H1 (cell line): ENCODE results near the gene ATP2A3. TPM values are rescaled to one million over a fixed set of nuclear protein-coding genes. Genes with fewer than 3 reads are reported as not detected.

Experiments
- SP1 ChIP-seq: IDR thresholded peaks from 2 replicates; pipeline ENCODE4 v1.6.1; 2011; ENCODE audit warnings: low read depth, low read length
- ZNF274 ChIP-seq: IDR thresholded peaks from 2 replicates; pipeline ENCODE4 v1.7.0; 2012; ENCODE audit warnings: low read length, borderline replicate concordance; ENCODE audit errors: extremely low read depth
- polyA plus RNA-seq, 7 experiments: library from polyadenylated mRNA; depleted of rRNA in 3 of 7; stranded (reverse) in 5 of 7; unstranded in 2 of 7; fragments of >200 nt in 5 of 7; fragments of 200-250 nt in 2 of 7; gene quantifications; 1 replicate in 5 of 7; 2 replicates in 1 of 7; 4 replicates in 1 of 7; pipeline versions ENCODE4 v1.2.1 to v1.2.3, GENCODE V29; 2011 to 2013; ENCODE audit warnings: missing spikeins in 2 of 7, mixed read lengths in 2 of 7
- total RNA-seq: library from RNA; stranded (reverse); fragmentation: NEBNext Ultra II Directional; extraction: Animal tissue kit (Norgen Biotek cat#: 25700); gene quantifications from 2 replicates; pipeline ENCODE4 v1.2.1, GENCODE V29; 2021
- TF ChIP-seq, protein P1 (sequence below): fragments of 300-600 bp; sonication (generic); IDR thresholded peaks from 2 replicates; pipeline ENCODE4 v1.7.1; 2012; ENCODE audit warnings: low read length, moderate library complexity, mild to moderate bottlenecking, inconsistent platforms; ENCODE audit not compliant: insufficient replicate concordance
- TF ChIP-seq, protein P2 (sequence below): IDR thresholded peaks from 2 replicates; pipeline ENCODE4 v1.6.1; 2011; ENCODE audit warnings: low read depth, mild to moderate bottlenecking, low read length; ENCODE audit not compliant: insufficient read depth

ATP2A3 gene
- total and polyA plus RNA-seq, 2 of the 8 experiments (the other 6 are each of a cell fraction or from before 2014, with no cell fraction given) = 18.4 to 32.5 TPM

GRCh38 chr17:3880983-3881382, 83.3 kb downstream of the ATP2A3 start (continued):
- TF ChIP-seq, protein P1, sequence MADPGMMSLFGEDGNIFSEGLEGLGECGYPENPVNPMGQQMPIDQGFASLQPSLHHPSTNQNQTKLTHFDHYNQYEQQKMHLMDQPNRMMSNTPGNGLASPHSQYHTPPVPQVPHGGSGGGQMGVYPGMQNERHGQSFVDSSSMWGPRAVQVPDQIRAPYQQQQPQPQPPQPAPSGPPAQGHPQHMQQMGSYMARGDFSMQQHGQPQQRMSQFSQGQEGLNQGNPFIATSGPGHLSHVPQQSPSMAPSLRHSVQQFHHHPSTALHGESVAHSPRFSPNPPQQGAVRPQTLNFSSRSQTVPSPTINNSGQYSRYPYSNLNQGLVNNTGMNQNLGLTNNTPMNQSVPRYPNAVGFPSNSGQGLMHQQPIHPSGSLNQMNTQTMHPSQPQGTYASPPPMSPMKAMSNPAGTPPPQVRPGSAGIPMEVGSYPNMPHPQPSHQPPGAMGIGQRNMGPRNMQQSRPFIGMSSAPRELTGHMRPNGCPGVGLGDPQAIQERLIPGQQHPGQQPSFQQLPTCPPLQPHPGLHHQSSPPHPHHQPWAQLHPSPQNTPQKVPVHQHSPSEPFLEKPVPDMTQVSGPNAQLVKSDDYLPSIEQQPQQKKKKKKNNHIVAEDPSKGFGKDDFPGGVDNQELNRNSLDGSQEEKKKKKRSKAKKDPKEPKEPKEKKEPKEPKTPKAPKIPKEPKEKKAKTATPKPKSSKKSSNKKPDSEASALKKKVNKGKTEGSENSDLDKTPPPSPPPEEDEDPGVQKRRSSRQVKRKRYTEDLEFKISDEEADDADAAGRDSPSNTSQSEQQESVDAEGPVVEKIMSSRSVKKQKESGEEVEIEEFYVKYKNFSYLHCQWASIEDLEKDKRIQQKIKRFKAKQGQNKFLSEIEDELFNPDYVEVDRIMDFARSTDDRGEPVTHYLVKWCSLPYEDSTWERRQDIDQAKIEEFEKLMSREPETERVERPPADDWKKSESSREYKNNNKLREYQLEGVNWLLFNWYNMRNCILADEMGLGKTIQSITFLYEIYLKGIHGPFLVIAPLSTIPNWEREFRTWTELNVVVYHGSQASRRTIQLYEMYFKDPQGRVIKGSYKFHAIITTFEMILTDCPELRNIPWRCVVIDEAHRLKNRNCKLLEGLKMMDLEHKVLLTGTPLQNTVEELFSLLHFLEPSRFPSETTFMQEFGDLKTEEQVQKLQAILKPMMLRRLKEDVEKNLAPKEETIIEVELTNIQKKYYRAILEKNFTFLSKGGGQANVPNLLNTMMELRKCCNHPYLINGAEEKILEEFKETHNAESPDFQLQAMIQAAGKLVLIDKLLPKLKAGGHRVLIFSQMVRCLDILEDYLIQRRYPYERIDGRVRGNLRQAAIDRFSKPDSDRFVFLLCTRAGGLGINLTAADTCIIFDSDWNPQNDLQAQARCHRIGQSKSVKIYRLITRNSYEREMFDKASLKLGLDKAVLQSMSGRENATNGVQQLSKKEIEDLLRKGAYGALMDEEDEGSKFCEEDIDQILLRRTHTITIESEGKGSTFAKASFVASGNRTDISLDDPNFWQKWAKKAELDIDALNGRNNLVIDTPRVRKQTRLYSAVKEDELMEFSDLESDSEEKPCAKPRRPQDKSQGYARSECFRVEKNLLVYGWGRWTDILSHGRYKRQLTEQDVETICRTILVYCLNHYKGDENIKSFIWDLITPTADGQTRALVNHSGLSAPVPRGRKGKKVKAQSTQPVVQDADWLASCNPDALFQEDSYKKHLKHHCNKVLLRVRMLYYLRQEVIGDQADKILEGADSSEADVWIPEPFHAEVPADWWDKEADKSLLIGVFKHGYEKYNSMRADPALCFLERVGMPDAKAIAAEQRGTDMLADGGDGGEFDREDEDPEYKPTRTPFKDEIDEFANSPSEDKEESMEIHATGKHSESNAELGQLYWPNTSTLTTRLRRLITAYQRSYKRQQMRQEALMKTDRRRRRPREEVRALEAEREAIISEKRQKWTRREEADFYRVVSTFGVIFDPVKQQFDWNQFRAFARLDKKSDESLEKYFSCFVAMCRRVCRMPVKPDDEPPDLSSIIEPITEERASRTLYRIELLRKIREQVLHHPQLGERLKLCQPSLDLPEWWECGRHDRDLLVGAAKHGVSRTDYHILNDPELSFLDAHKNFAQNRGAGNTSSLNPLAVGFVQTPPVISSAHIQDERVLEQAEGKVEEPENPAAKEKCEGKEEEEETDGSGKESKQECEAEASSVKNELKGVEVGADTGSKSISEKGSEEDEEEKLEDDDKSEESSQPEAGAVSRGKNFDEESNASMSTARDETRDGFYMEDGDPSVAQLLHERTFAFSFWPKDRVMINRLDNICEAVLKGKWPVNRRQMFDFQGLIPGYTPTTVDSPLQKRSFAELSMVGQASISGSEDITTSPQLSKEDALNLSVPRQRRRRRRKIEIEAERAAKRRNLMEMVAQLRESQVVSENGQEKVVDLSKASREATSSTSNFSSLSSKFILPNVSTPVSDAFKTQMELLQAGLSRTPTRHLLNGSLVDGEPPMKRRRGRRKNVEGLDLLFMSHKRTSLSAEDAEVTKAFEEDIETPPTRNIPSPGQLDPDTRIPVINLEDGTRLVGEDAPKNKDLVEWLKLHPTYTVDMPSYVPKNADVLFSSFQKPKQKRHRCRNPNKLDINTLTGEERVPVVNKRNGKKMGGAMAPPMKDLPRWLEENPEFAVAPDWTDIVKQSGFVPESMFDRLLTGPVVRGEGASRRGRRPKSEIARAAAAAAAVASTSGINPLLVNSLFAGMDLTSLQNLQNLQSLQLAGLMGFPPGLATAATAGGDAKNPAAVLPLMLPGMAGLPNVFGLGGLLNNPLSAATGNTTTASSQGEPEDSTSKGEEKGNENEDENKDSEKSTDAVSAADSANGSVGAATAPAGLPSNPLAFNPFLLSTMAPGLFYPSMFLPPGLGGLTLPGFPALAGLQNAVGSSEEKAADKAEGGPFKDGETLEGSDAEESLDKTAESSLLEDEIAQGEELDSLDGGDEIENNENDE = no peak
- TF ChIP-seq, protein P2, sequence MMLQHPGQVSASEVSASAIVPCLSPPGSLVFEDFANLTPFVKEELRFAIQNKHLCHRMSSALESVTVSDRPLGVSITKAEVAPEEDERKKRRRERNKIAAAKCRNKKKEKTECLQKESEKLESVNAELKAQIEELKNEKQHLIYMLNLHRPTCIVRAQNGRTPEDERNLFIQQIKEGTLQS = no peak
- TF ChIP-seq SP1 = no peak
- no peak for TF ChIP-seq ZNF274
